Coronary artery (tissue), 2 donors: ENCODE measurements around the gene RBMS1.

Experiments used
- DNase-seq: peaks from one replicate; pipeline ENCODE4 v3.0.0-alpha.2; 2017; ENCODE audit warnings: low spot score
- H3K27ac ChIP-seq, 2 donors: fragments of 200-600 bp; sonication (generic); one replicate each; pipeline ENCODE4 v1.5.1; 2016 to 2019
- H3K4me3 ChIP-seq: fragments of 200-600 bp; sonication (generic); 2 replicates; pipeline ENCODE4 v1.5.1; 2016; ENCODE audit warnings: mild to moderate bottlenecking, moderate library complexity
- CTCF ChIP-seq: fragments of 200-600 bp; sonication (generic); IDR thresholded peaks from one replicate; pipeline ENCODE4 v1.5.1; 2019; ENCODE audit warnings: antibody characterized with exemption

Gene RBMS1

GRCh38 chr2:160478660-160479059 lies 14.9 kb downstream of the RBMS1 start:
- DNase-seq, result no peak
- no peak for TF ChIP-seq CTCF
- no peak overlapping the region for H3K4me3 ChIP-seq
- H3K27ac ChIP-seq, result no peak overlapping the region

GRCh38 chr2:160477032-160477431 lies 16.6 kb downstream of the RBMS1 start:
- H3K4me3 ChIP-seq, result no peak overlapping the region
- TF ChIP-seq CTCF, result no peak
- H3K27ac ChIP-seq, result no peak overlapping the region
- DNase-seq, result no peak

GRCh38 chr2:160474891-160475787 lies 18.5 kb downstream of the RBMS1 start:
- Histone ChIP-seq H3K27ac (no peak overlapping the region), H3K4me3 (no peak overlapping the region)
- no peak for DNase-seq
- no peak for TF ChIP-seq CTCF

GRCh38 chr2:160474319-160474645 lies 19.3 kb downstream of the RBMS1 start:
- DNase-seq, result no peak
- TF ChIP-seq CTCF, result no peak
- Histone ChIP-seq H3K27ac (no peak overlapping the region), H3K4me3 (no peak overlapping the region)

- no peak overlapping the region for H3K27ac ChIP-seq
- H3K4me3 ChIP-seq, result no peak overlapping the region
- TF ChIP-seq CTCF, result no peak
- DNase-seq, result no peak
Observed at GRCh38 chr2:160473468-160474318, 19.9 kb downstream of the RBMS1 start.

- Histone ChIP-seq H3K4me3 (peak overlapping the region; percentile 24), H3K27ac (no peak overlapping the region)
- no peak for DNase-seq
- no peak for TF ChIP-seq CTCF
Observed at GRCh38 chr2:160472839-160473251, 20.8 kb downstream of the RBMS1 start.
